ENCODE data around the gene IL16. TPM values are rescaled to one million over a fixed set of nuclear protein-coding genes. Genes with fewer than 3 reads are reported as not detected.

IL16 gene
- 10 to 100 TPM; 11.1 to 40.5 (median 20.3) TPM for total RNA-seq

DNA sequence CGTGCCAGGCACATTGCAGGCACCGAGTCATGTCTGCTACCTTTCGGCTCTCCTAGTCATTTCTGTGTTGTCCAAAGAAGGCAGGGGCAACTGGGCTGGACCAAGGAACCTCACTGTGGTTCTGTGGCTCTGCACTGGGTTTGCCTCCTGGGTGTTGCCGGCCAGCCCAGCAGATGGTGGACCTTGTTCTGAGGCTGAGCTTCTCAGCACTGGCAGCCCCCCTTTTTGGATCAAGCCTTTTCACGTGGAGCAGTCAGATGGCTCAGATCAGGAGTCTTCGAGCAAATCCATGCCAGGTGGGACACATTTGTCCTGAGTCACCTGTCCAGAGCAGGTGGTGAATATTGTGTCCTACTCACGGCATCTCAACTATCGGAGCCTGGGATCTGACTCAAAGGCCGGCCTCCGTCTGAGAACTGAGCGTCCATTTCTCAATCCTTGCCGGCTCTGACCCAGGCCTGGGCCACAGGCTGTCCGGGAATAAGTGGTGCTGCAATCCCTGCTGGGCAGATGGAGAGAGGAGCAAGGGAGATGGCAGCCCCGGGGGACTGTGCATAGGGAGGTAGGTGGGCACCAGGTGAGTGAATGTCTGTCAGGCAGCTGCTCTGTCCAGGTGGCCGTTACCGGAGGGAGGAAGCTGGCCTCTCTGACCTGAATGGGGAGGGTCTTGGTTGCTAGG is at the start of gene IL16:
IL16 (plus strand) TSS at position 304 of the 679 bp plus-strand sequence. CDS start 28,521 bp downstream, outside the sequence.
- Histone ChIP-seq H3K36me3 (no peaks in the 10 kb centered on the region), H3K9me3 (no peaks in the 10 kb centered on the region), H3K4me3 (no peak within 1 kb of the TSS), H3K4me1 (no peaks in the 10 kb centered on the region), H3K27ac (peak within 1 kb of the TSS in 1 of 2 donors; percentile 1), H3K27me3 (no peaks in the 10 kb centered on the region)
- no peak for DNase-seq (ENCODE audit: low spot score in 2 of 2)
- TF ChIP-seq, protein P1, sequence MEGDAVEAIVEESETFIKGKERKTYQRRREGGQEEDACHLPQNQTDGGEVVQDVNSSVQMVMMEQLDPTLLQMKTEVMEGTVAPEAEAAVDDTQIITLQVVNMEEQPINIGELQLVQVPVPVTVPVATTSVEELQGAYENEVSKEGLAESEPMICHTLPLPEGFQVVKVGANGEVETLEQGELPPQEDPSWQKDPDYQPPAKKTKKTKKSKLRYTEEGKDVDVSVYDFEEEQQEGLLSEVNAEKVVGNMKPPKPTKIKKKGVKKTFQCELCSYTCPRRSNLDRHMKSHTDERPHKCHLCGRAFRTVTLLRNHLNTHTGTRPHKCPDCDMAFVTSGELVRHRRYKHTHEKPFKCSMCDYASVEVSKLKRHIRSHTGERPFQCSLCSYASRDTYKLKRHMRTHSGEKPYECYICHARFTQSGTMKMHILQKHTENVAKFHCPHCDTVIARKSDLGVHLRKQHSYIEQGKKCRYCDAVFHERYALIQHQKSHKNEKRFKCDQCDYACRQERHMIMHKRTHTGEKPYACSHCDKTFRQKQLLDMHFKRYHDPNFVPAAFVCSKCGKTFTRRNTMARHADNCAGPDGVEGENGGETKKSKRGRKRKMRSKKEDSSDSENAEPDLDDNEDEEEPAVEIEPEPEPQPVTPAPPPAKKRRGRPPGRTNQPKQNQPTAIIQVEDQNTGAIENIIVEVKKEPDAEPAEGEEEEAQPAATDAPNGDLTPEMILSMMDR (IDR thresholded peaks at IDR 0.05) = no peak
- no peak for TF ChIP-seq POLR2A (IDR thresholded peaks at IDR 0.05)
- TF ChIP-seq POLR2AphosphoS5 (IDR thresholded peaks at IDR 0.05) = no peak
- intact Hi-C loops (cut with DNase I; ENCODE audit: low total_unique reads) = no loop called here

DNA sequence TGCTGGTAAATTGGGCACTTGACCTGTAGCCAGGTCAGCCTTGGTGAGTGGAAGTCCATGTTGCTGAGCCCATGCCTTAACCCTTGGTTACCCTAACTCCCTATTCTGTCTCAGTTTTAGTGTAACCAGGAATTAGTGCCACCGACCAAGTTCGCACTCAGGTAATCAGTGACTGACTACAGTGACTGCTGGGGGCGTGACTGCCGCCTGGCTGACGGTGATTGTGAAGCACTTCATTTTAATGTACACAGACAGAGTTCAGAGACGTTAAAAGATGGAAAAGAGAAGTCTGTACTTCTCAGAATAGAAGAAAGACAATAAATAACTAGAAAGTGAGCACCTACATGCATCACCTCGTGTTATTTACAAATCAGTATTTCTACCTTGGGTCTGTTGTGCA is 45.3 kb upstream of the IL16 start:
- Histone ChIP-seq H3K27ac (no peak overlapping the region), H3K36me3 (no peaks in the 10 kb centered on the region), H3K4me1 (no peaks in the 10 kb centered on the region), H3K9me3 (no peaks in the 10 kb centered on the region), H3K4me3 (no peak overlapping the region), H3K27me3 (no peaks in the 10 kb centered on the region)
- intact Hi-C loops (cut with DNase I; ENCODE audit: low total_unique reads) = no loop called here
- TF ChIP-seq, protein P1 (IDR thresholded peaks at IDR 0.05) = no peak
- no peak for TF ChIP-seq POLR2AphosphoS5 (IDR thresholded peaks at IDR 0.05)
- TF ChIP-seq POLR2A (IDR thresholded peaks at IDR 0.05) = no peak
- no peak for DNase-seq (ENCODE audit: low spot score in 2 of 2)

DNA sequence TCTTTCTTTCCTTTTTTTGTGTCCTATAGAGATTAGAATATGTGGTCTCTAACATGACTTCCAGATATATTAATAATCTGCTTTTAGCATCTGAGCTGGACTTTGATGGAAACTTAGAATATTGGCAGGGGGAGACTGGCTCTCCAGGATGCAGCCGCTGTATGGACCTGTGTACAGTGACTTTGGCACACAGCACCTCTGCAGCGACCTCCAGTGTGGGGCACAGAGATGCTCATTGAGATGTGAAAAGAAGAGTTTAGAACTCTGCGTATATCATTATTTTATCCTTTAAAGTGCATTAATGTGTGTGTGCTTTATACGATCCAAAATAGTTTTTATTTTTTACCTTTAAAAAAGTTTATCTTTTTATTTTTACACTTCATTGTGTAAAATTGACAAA is 44.3 kb upstream of the IL16 start:
- DNase-seq (ENCODE audit: low spot score in 2 of 2) = no peak
- no peak overlapping the region for H3K4me3 ChIP-seq
- H3K9me3 ChIP-seq = no peaks in the 10 kb centered on the region
- H3K27me3 ChIP-seq = no peaks in the 10 kb centered on the region
- intact Hi-C loops (cut with DNase I; ENCODE audit: low total_unique reads) = no loop called here
- H3K36me3 ChIP-seq = no peaks in the 10 kb centered on the region
- TF ChIP-seq POLR2AphosphoS5 (IDR thresholded peaks at IDR 0.05) = no peak
- TF ChIP-seq, protein P1 (IDR thresholded peaks at IDR 0.05) = no peak
- no peak for TF ChIP-seq POLR2A (IDR thresholded peaks at IDR 0.05)
- H3K4me1 ChIP-seq = no peaks in the 10 kb centered on the region
- H3K27ac ChIP-seq = no peak overlapping the region

DNA sequence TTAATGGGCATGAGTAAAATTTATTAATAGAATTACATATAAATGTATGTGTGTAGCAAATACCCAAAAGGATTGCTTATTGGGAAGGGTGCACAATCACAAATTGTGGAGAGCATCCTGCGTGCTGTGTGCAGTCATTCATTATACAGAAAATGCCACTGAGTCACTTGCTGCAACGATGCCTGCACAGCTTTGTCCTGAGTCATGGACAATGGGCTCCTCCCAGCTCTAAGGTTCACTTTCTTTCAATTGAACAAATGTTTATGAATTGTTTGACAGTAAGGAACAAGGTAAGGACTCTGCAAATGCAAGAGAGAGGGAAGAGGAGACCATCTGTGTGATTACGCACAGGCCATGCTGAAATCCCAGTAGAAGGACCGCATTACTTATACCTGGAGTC is 43.9 kb upstream of the IL16 start:
- H3K27ac ChIP-seq = no peak overlapping the region
- no peaks in the 10 kb centered on the region for H3K9me3 ChIP-seq
- H3K4me3 ChIP-seq = no peak overlapping the region
- H3K36me3 ChIP-seq = no peaks in the 10 kb centered on the region
- intact Hi-C loops (cut with DNase I; ENCODE audit: low total_unique reads) = no loop called here
- no peak for TF ChIP-seq POLR2A (IDR thresholded peaks at IDR 0.05)
- no peak for TF ChIP-seq POLR2AphosphoS5 (IDR thresholded peaks at IDR 0.05)
- TF ChIP-seq, protein P1 (IDR thresholded peaks at IDR 0.05) = no peak
- no peak for DNase-seq (ENCODE audit: low spot score in 2 of 2)
- H3K4me1 ChIP-seq = no peaks in the 10 kb centered on the region
- no peaks in the 10 kb centered on the region for H3K27me3 ChIP-seq

DNA sequence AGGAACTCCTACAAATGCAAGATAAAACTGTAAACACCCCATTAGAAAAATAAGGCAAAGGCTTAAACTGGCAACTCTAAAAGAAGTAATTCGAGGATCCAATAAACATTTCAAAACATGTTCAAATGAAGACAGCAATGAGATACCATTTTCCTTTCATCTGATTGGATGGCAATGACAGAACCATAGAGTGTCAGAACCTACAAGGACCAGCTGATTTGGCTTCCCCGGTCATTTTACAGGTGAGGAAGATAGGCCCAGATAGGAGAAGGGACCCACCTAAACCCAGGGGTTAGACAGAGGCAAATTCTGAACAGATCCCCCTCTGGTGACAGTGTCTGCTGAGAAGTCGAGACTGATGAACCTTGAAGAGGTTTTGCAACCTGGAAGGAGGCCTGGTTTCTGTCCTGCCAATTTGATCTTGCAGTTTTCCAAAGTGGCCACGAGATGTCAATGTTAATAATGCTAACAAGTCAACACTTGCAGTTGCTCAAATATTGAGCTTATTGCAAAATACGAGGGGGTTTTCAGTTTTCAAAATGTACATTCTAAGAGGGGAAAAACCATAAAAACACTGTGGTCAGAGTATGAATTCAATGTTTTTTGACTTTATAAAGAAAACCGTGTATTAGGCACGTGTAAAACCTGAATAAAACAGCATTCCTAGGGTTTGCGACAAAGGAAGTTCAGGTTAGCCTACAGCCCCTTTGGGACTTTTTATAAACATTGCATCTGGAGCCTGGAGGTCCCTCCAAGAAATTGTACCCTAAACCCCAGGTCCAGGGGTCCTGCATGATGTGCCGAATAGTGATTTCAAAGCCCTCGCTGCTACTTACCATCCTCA is 41.1 kb upstream of the IL16 start:
- intact Hi-C loops (cut with DNase I; ENCODE audit: low total_unique reads) = loop anchor here (2.0 kb wide), 1 partner anchor 71 kb away; no protein-coding TSS in a partner anchor
- Histone ChIP-seq H3K27me3 (no peaks in the 10 kb centered on the region), H3K36me3 (no peaks in the 10 kb centered on the region), H3K4me1 (peaks cover 0 to 4% of the 10 kb centered on the region in 2 donors), H3K4me3 (no peak overlapping the region), H3K9me3 (no peaks in the 10 kb centered on the region), H3K27ac (peak overlapping the region in 1 of 2 donors; percentile 9)
- TF ChIP-seq POLR2A (IDR thresholded peaks at IDR 0.05) = no peak
- peak; percentile 28 to 34 (median 30) for TF ChIP-seq POLR2AphosphoS5 (IDR thresholded peaks at IDR 0.05)
- TF ChIP-seq, protein P1 (IDR thresholded peaks at IDR 0.05) = peak in 2 of 3 donors; percentile 58 to 67
- DNase-seq (ENCODE audit: low spot score in 2 of 2) = peak in 1 of 2 donors; percentile 56

Data from breast epithelium (tissue), 4 donors.